Fibroblast of the aortic adventitia (primary cell): ENCODE results near the gene BTBD8. TPM values are rescaled to one million over a fixed set of nuclear protein-coding genes. Genes with fewer than 3 reads are reported as not detected.
"Not testable (repeated sequence)": the region's sequence is repeated elsewhere in the genome, so short reads cannot be mapped to it uniquely, and the experiment has no call there.

Experiments used
- DNase-seq: peaks from one replicate; pipeline ENCODE4 v3.0.0-alpha.2; 2010; ENCODE audit warnings: low read depth
- H3K4me3 ChIP-seq: 2 replicates; pipeline ENCODE4 v1.5.1; 2011; ENCODE audit warnings: low read depth, mild to moderate bottlenecking, control low read depth, low read length, moderate library complexity
- total RNA-seq: library from RNA; depleted of rRNA; stranded (reverse); fragments of >200 nt; gene quantifications from 2 replicates; pipeline ENCODE4 v1.2.3, GENCODE V29; 2012; ENCODE audit warnings: low replicate concordance
- TF ChIP-seq, protein P1 (sequence below): IDR thresholded peaks from 2 replicates; pipeline ENCODE4 v1.5.1; 2011; ENCODE audit warnings: mild to moderate bottlenecking, low read length, control low read depth, inconsistent platforms; ENCODE audit not compliant: insufficient read depth

Gene BTBD8
- total RNA-seq, 1 donor: 5.2 TPM

GRCh38 chr1:92043621-92044020 is 36.5 kb upstream of the BTBD8 start:
- no peak overlapping the region for H3K4me3 ChIP-seq
- TF ChIP-seq, protein P1, sequence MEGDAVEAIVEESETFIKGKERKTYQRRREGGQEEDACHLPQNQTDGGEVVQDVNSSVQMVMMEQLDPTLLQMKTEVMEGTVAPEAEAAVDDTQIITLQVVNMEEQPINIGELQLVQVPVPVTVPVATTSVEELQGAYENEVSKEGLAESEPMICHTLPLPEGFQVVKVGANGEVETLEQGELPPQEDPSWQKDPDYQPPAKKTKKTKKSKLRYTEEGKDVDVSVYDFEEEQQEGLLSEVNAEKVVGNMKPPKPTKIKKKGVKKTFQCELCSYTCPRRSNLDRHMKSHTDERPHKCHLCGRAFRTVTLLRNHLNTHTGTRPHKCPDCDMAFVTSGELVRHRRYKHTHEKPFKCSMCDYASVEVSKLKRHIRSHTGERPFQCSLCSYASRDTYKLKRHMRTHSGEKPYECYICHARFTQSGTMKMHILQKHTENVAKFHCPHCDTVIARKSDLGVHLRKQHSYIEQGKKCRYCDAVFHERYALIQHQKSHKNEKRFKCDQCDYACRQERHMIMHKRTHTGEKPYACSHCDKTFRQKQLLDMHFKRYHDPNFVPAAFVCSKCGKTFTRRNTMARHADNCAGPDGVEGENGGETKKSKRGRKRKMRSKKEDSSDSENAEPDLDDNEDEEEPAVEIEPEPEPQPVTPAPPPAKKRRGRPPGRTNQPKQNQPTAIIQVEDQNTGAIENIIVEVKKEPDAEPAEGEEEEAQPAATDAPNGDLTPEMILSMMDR: no peak
- DNase-seq: no peak

- DNase-seq: no peak
- TF ChIP-seq, protein P1: no peak
- H3K4me3 ChIP-seq: no peak overlapping the region
Measured at GRCh38 chr1:92045766-92046495, 34.2 kb upstream of the BTBD8 start.

DNA sequence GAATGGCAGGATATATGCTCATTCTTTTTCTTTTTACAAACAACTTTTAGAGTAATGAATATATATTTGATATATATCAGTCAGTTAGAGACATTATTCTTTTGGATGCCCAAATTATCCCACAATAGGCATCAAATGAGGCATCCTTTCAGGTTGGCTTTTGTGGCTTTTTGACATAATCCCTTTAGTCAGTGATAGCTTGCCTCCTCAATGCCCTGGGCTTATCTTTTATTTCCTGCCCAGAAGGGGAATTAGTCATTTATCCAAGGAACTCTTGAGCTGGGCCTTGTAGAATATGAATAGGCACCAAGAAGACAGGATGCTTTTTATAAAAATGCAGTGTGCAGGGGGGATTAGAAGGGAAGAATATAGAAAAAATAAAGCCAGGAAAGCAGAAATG is 28.2 kb upstream of the BTBD8 start:
- no peak for DNase-seq
- no peak overlapping the region for H3K4me3 ChIP-seq
- TF ChIP-seq, protein P1: no peak

DNA sequence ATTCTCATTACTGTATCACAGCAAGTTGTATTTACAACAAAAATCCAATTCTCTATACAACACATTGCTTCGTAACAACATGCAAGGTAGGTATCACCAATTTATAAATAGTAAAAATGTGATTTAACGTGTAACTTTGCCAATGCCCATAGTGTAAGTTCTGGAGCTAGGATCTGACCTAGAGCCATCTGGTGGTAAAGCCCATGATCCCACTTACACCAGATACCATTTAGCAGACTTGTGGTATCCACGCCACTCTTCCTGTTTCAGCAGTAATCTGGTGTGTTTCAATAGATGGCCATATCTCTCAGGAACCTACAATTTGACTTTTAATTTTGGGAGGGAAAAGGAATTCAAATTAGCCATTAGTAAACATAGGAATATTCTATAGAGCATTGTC is 15.1 kb upstream of the BTBD8 start:
- TF ChIP-seq, protein P1: no peak
- DNase-seq: no peak
- no peak overlapping the region for H3K4me3 ChIP-seq

DNA sequence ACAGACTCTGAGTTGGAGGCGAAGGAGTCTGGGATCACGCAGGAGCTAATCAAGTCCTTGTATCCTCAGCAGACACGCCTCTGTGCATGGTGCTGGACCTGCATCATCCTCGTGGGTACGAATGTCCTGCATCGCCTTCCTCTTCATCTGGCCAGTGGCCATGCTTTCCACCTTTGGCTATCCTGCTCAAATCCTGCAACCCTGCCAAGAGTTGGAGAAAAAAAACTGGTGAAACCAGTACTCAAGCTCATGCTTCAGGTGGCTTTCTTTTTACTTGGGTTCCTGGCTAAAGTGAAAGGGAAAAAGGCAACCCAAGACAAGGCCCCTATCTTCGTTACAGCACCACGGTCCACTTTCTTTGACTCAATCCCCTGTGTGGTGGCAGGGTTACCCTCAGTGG is 13.8 kb upstream of the BTBD8 start:
- no peak overlapping the region for H3K4me3 ChIP-seq
- TF ChIP-seq, protein P1: no peak
- no peak for DNase-seq

DNA sequence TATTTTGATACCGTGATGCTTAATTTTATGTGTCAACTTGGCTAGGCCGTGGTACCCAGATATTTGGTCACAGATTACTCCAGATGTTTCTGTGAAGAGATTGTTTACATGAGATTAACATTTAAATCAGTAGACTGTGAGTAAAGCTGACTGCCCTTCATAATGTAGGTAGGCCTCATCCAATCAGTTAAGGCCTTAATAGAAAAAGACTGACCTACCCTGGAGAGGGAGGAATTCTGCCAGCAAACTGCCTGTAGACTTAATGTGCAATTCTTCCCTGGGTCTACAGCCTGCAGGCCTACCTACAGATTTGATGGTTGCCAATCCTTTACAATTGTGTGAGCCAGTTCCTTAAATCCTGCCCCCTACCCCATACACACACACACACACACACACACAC is 9.3 kb upstream of the BTBD8 start:
- TF ChIP-seq, protein P1: no peak
- H3K4me3 ChIP-seq: no peak overlapping the region
- no peak for DNase-seq

GRCh38 chr1:92074446-92074845 is 5.7 kb upstream of the BTBD8 start:
- not testable (repeated sequence) for H3K4me3 ChIP-seq, DNase-seq
